ENCODE data around the gene BMP8A.

Gene BMP8A

GRCh38 chr1:39529901-39530535, 38.6 kb downstream of the BMP8A start:
- DNase-seq: no peak

GRCh38 chr1:39531526-39531925, 40.1 kb downstream of the BMP8A start:
- no peak for DNase-seq

- DNase-seq: no peak
These were observed 42.0 kb downstream of the BMP8A start for GRCh38 chr1:39533442-39533841.

- no peak for DNase-seq
These were observed 47.3 kb downstream of the BMP8A start for GRCh38 chr1:39538531-39539251.

- DNase-seq: peak; percentile 80
These were observed 47.9 kb downstream of the BMP8A start for GRCh38 chr1:39539252-39539790.

GRCh38 chr1:39540504-39541031, 49.1 kb downstream of the BMP8A start:
- DNase-seq: no peak

- DNase-seq: no peak
These were observed 51.5 kb downstream of the BMP8A start for GRCh38 chr1:39542924-39543323.

GRCh38 chr1:39544327-39544726, 52.9 kb downstream of the BMP8A start:
- peak; percentile 55 for DNase-seq

GRCh38 chr1:39545531-39545930, 54.1 kb downstream of the BMP8A start:
- no peak for DNase-seq

- no peak for DNase-seq
These were observed 62.8 kb downstream of the BMP8A start for GRCh38 chr1:39554277-39554676.

GRCh38 chr1:39561279-39561678, 69.8 kb downstream of the BMP8A start:
- DNase-seq: no peak

- no peak for DNase-seq
These were observed 71.5 kb downstream of the BMP8A start for GRCh38 chr1:39562886-39563285.

- no peak for DNase-seq
These were observed 72.2 kb downstream of the BMP8A start for GRCh38 chr1:39563669-39564068.

- DNase-seq: no peak
These were observed 72.9 kb downstream of the BMP8A start for GRCh38 chr1:39564340-39564739.

GRCh38 chr1:39564941-39565340, 73.5 kb downstream of the BMP8A start:
- no peak for DNase-seq

GRCh38 chr1:39566441-39567137, 75.2 kb downstream of the BMP8A start:
- DNase-seq: no peak

GRCh38 chr1:39567302-39567701, 75.9 kb downstream of the BMP8A start:
- no peak for DNase-seq

GRCh38 chr1:39568208-39568607, 76.8 kb downstream of the BMP8A start:
- no peak for DNase-seq

- no peak for DNase-seq
These were observed 77.6 kb downstream of the BMP8A start for GRCh38 chr1:39569034-39569433.

GRCh38 chr1:39570477-39571177, 79.2 kb downstream of the BMP8A start:
- DNase-seq: no peak

- DNase-seq: no peak
These were observed 79.7 kb downstream of the BMP8A start for GRCh38 chr1:39571178-39571483.

GRCh38 chr1:39572379-39573096, 81.1 kb downstream of the BMP8A start:
- DNase-seq: no peak

GRCh38 chr1:39573097-39573465, 81.6 kb downstream of the BMP8A start:
- DNase-seq: no peak

Measured in DMS153 (cell line).